Osteocyte (in vitro differentiated cells): ENCODE measurements around the gene PPP2R5E. TPM values are rescaled to one million over a fixed set of nuclear protein-coding genes. Genes with fewer than 3 reads are reported as not detected.
"Not testable (repeated sequence)": the region's sequence is repeated elsewhere in the genome, so short reads cannot be mapped to it uniquely, and the experiment has no call there.

ENCODE experiments used
- DNase-seq: peaks from one replicate; pipeline ENCODE4 v3.0.0; 2021; ENCODE audit warnings: mixed read lengths; ENCODE audit not compliant: unreplicated experiment; ENCODE audit errors: extremely low spot score
- H3K27ac Mint-ChIP-seq: one replicate; pipeline ENCODE4 v1.8.0; 2021; ENCODE audit warnings: mild to moderate bottlenecking, mixed read lengths; ENCODE audit not compliant: unreplicated experiment
- H3K27me3 Mint-ChIP-seq: one replicate; pipeline ENCODE4 v1.8.0; 2021; ENCODE audit warnings: mixed read lengths; ENCODE audit not compliant: unreplicated experiment
- H3K36me3 Mint-ChIP-seq: one replicate; pipeline ENCODE4 v1.8.0; 2021; ENCODE audit warnings: mixed read lengths; ENCODE audit not compliant: unreplicated experiment
- H3K4me1 Mint-ChIP-seq: one replicate; pipeline ENCODE4 v1.8.0; 2021; ENCODE audit warnings: mixed read lengths; ENCODE audit not compliant: unreplicated experiment
- H3K4me3 Mint-ChIP-seq: one replicate; pipeline ENCODE4 v1.8.0; 2021; ENCODE audit warnings: mild to moderate bottlenecking, moderate library complexity, mixed read lengths; ENCODE audit not compliant: unreplicated experiment
- H3K9me3 Mint-ChIP-seq: one replicate; pipeline ENCODE4 v1.8.0; 2021; ENCODE audit warnings: mixed read lengths; ENCODE audit not compliant: unreplicated experiment
- CTCF ChIP-seq: fragments of 200-600 bp; sonication (generic); IDR thresholded peaks from 2 replicates; pipeline ENCODE4 v1.5.0; 2021; ENCODE audit warnings: antibody characterized with exemption, mild to moderate bottlenecking, moderate library complexity
- long read RNA-seq: library from polyadenylated mRNA; unstranded; transcript quantifications from one replicate; pipeline ENCODE4 v2.0.0, GENCODE V29; 2021
- total RNA-seq: library from RNA; stranded (reverse); gene quantifications from 2 replicates; pipeline ENCODE4 v1.2.1, GENCODE V29; 2021

Gene PPP2R5E
- total RNA-seq, result 43.3 and 43.7 TPM in 2 replicates
- long read RNA-seq, full-length matches to known transcripts, result 5 of 16 reads
- long read RNA-seq, partial matches to known transcripts, result 7 of 16 reads
- long read RNA-seq, other reads (novel, unspliced or antisense), result 4 of 16 reads

DNA sequence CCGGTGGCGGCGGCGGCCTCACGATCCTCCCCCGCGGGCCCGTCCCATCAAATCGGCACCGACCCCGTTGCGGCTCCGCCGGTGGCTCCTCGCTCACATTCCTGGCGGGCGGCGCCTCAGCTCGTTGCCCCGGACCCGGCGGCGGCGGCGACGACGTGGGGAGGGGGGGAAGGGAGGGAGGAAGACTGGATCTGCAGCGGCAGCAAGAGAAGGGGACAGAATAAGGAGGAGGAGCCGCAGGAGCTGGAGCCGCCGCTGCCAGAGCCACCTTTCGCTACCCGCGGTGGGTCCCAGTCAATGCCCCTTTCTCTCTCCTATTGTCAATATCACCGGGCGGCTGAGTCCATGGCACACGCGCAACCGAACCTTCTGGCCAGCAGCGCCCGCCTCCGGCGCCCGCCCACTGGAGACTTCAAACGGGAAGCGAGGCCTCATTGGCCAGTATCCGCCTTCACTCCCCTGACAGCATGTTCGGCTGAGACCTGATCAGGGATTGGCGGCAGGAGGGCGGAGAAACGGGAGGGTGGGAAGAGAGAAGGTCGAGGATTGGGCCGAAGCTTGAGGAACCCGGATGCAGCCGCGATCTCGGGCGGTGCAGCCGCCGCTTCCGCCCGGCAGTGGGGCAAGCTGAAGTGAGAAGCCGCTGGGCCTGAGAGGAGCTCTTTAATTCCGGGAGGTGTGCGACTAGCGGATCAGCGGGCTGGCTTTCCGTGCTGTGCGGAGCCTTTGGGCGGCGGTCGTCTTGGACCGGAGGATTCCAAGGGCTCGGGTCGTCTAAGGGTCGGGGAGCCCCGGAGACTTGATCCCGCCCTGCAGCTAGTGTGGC, at the start of gene PPP2R5E:
Gene PPP2R5E (minus strand): TSS at position 378 of the 826 bp plus-strand sequence. CDS start 3,692 bp downstream, outside the sequence.
- H3K36me3 Mint-ChIP-seq, result peaks cover 7% of the 10 kb centered on the region

GRCh38 chr14:63583046-63583445, 39.9 kb upstream of the PPP2R5E start:
- H3K4me3 Mint-ChIP-seq, H3K4me1 Mint-ChIP-seq, H3K27me3 Mint-ChIP-seq, H3K36me3 Mint-ChIP-seq, DNase-seq, H3K27ac Mint-ChIP-seq, H3K9me3 Mint-ChIP-seq: not testable (repeated sequence)

More for the DNA sequence above, at the start of gene PPP2R5E:
- peaks cover 25% of the 10 kb centered on the region for H3K4me1 Mint-ChIP-seq
- DNase-seq, result peak; percentile 99
- no peaks in the 10 kb centered on the region for H3K9me3 Mint-ChIP-seq
- TF ChIP-seq CTCF, result no peak
- no peaks in the 10 kb centered on the region for H3K27me3 Mint-ChIP-seq
- H3K27ac Mint-ChIP-seq, result peak within 1 kb of the TSS; percentile 89
- H3K4me3 Mint-ChIP-seq, result peak within 1 kb of the TSS; percentile 94

GRCh38 chr14:63581491-63581890, 38.3 kb upstream of the PPP2R5E start:
- TF ChIP-seq CTCF, result no peak
- no peak for DNase-seq
- no peak overlapping the region for H3K4me3 Mint-ChIP-seq
- H3K27ac Mint-ChIP-seq, result no peak overlapping the region
- no peaks in the 10 kb centered on the region for H3K27me3 Mint-ChIP-seq
- H3K9me3 Mint-ChIP-seq, result no peaks in the 10 kb centered on the region
- H3K4me1 Mint-ChIP-seq, result no peaks in the 10 kb centered on the region
- H3K36me3 Mint-ChIP-seq, result no peaks in the 10 kb centered on the region

GRCh38 chr14:63578300-63578699, 35.1 kb upstream of the PPP2R5E start:
- no peak for DNase-seq
- H3K27ac Mint-ChIP-seq, result no peak overlapping the region
- no peak overlapping the region for H3K4me3 Mint-ChIP-seq
- peaks cover 3% of the 10 kb centered on the region for H3K4me1 Mint-ChIP-seq
- no peaks in the 10 kb centered on the region for H3K9me3 Mint-ChIP-seq
- TF ChIP-seq CTCF, result no peak
- no peaks in the 10 kb centered on the region for H3K27me3 Mint-ChIP-seq
- no peaks in the 10 kb centered on the region for H3K36me3 Mint-ChIP-seq

- no peak overlapping the region for H3K4me3 Mint-ChIP-seq
These were observed 30.4 kb upstream of the PPP2R5E start for GRCh38 chr14:63573581-63573980.

More at GRCh38 chr14:63573581-63573980, 30.4 kb upstream of the PPP2R5E start:
- no peaks in the 10 kb centered on the region for H3K9me3 Mint-ChIP-seq
- no peak overlapping the region for H3K27ac Mint-ChIP-seq
- TF ChIP-seq CTCF, result no peak
- DNase-seq, result no peak
- H3K36me3 Mint-ChIP-seq, result no peaks in the 10 kb centered on the region
- peaks cover 3% of the 10 kb centered on the region for H3K4me1 Mint-ChIP-seq
- H3K27me3 Mint-ChIP-seq, result no peaks in the 10 kb centered on the region
